ENCODE results near the gene KRT6A.

DNA sequence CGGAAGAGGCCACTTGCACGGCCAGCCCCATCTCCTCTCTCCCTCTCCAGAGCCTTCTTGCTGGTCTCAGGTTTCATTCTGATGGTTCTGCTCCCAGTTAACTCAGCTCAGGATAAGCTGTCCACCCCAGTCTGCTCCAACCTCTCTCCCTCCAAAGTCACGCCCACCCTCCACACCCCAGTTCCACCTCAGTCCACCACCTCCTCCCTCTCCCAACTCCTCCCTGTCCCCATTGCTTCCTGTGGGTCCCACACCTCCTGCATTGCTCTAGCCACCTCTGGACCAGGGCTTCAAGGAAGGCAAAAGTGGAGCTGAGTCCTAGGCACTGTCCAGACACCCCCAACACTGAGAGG lies 46.7 kb upstream of the KRT6A start:
- TF ChIP-seq, protein P1, sequence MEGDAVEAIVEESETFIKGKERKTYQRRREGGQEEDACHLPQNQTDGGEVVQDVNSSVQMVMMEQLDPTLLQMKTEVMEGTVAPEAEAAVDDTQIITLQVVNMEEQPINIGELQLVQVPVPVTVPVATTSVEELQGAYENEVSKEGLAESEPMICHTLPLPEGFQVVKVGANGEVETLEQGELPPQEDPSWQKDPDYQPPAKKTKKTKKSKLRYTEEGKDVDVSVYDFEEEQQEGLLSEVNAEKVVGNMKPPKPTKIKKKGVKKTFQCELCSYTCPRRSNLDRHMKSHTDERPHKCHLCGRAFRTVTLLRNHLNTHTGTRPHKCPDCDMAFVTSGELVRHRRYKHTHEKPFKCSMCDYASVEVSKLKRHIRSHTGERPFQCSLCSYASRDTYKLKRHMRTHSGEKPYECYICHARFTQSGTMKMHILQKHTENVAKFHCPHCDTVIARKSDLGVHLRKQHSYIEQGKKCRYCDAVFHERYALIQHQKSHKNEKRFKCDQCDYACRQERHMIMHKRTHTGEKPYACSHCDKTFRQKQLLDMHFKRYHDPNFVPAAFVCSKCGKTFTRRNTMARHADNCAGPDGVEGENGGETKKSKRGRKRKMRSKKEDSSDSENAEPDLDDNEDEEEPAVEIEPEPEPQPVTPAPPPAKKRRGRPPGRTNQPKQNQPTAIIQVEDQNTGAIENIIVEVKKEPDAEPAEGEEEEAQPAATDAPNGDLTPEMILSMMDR (IDR thresholded peaks at IDR 0.05; ENCODE audit: low read depth, low read length, poor library complexity, severe bottlenecking) = no peak
- no peak for TF ChIP-seq EZH2phosphoT487 (IDR thresholded peaks at IDR 0.05; ENCODE audit: borderline replicate concordance, low read length)
